Measurements from ENCODE around the gene CCDC150. TPM values are rescaled to one million over a fixed set of nuclear protein-coding genes. Genes with fewer than 3 reads are reported as not detected.

The CCDC150 gene
- total RNA-seq, 1 experiment from 2014 or later = 13.1 TPM

- DNase-seq = no peak
- Histone ChIP-seq H3K4me2 (ENCODE audit: low read length) (peak overlapping the region; percentile 84), H3K27me3 (ENCODE audit: low read length) (no peaks in the 10 kb centered on the region), H3K9ac (ENCODE audit: low read length) (peak overlapping the region; percentile 20; the same call in 1 of the 2 replicates), H4K20me1 (ENCODE audit: low read length) (no peaks in the 10 kb centered on the region), H3K4me3 (ENCODE audit: low read length) (peak overlapping the region; percentile 80), H2AFZ (ENCODE audit: low read length) (peak overlapping the region; percentile 99), H3K36me3 (ENCODE audit: low read depth, low read length) (no peaks in the 10 kb centered on the region), H3K9me3 (ENCODE audit: low read length) (no peaks in the 10 kb centered on the region), H3K27ac (ENCODE audit: low read length) (no peak overlapping the region), H3K79me2 (ENCODE audit: low read length) (peaks cover 39% of the 10 kb centered on the region), H3K4me1 (ENCODE audit: insufficient read depth, low read length) (peaks cover 7% of the 10 kb centered on the region; the same call in 1 of the 2 replicates), H3F3A (ENCODE audit: low read length, unreplicated experiment) (no peaks in the 10 kb centered on the region), H3K9me2 (replicated peaks; ENCODE audit: low read length) (no peaks in the 10 kb centered on the region)
- ATAC-seq = no peak
- TF ChIP-seq EZH2 (IDR thresholded peaks at IDR 0.05; ENCODE audit: low read length, unreplicated experiment) = no peak
- no peak for TF ChIP-seq CTCF (conservative IDR thresholded peaks at IDR 0.05; ENCODE audit: low read depth, low read length)
- TF ChIP-seq EZH2phosphoT487 (IDR thresholded peaks at IDR 0.05; ENCODE audit: borderline replicate concordance, low read length) = no peak
- BruUV-seq (replicated peaks) = no TSS peak
- POLR2A ChIA-PET (ENCODE audit: unreplicated experiment) = no interaction called here
- CTCF ChIA-PET = no interaction called here
- intact Hi-C loops (cut with micrococcal nuclease) = loop anchor here (2.0 to 5.0 kb wide), 3 partner anchors 38 to 102 kb away; no protein-coding TSS in a partner anchor
These were observed 750 bp upstream of the CCDC150 start for GRCh38 chr2:196638765-196639164.

- no peak overlapping the region for H3K27ac ChIP-seq (ENCODE audit: low read length)
- no peaks in the 10 kb centered on the region for H3K27me3 ChIP-seq (ENCODE audit: low read length)
- ChIA-PET POLR2A (ENCODE audit: unreplicated experiment) (no interaction called here), CTCF (interaction anchor here (0.8 kb wide), 1 partner anchor 96 kb away, joined by 3 read pairs; no protein-coding TSS in a partner anchor)
- no TSS peak for BruUV-seq (replicated peaks)
- H2AFZ ChIP-seq (ENCODE audit: low read length) = peak overlapping the region; percentile 99
- ATAC-seq (peak; percentile 9), DNase-seq (no peak)
- no peaks in the 10 kb centered on the region for H3F3A ChIP-seq (ENCODE audit: low read length, unreplicated experiment)
- no peaks in the 10 kb centered on the region for H3K9me2 ChIP-seq (replicated peaks; ENCODE audit: low read length)
- H3K9ac ChIP-seq (ENCODE audit: low read length) = peak overlapping the region; percentile 72
- peaks cover 50% of the 10 kb centered on the region for H3K79me2 ChIP-seq (ENCODE audit: low read length)
- H3K4me1 ChIP-seq (ENCODE audit: insufficient read depth, low read length) = peaks cover 7% of the 10 kb centered on the region; the same call in 1 of the 2 replicates
- intact Hi-C loops (cut with micrococcal nuclease) = no loop called here
- TF ChIP-seq EZH2 (IDR thresholded peaks at IDR 0.05; ENCODE audit: low read length, unreplicated experiment) = no peak
- TF ChIP-seq CTCF (conservative IDR thresholded peaks at IDR 0.05; ENCODE audit: low read depth, low read length) = no peak
- TF ChIP-seq EZH2phosphoT487 (IDR thresholded peaks at IDR 0.05; ENCODE audit: borderline replicate concordance, low read length) = no peak
- no peaks in the 10 kb centered on the region for H3K9me3 ChIP-seq (ENCODE audit: low read length)
- no peaks in the 10 kb centered on the region for H3K36me3 ChIP-seq (ENCODE audit: low read depth, low read length)
- peak overlapping the region; percentile 84 for H3K4me2 ChIP-seq (ENCODE audit: low read length)
- no peaks in the 10 kb centered on the region for H4K20me1 ChIP-seq (ENCODE audit: low read length)
- peak overlapping the region; percentile 80 for H3K4me3 ChIP-seq (ENCODE audit: low read length)
These were observed 575 bp downstream of the CCDC150 start for GRCh38 chr2:196640031-196640548.

- no peaks in the 10 kb centered on the region for H4K20me1 ChIP-seq (ENCODE audit: low read length)
- DNase-seq (no peak), ATAC-seq (no peak)
- no peak overlapping the region for H2AFZ ChIP-seq (ENCODE audit: low read length)
- peaks cover 43% of the 10 kb centered on the region for H3K79me2 ChIP-seq (ENCODE audit: low read length)
- ChIA-PET CTCF (no interaction called here), POLR2A (ENCODE audit: unreplicated experiment) (no interaction called here)
- H3K4me3 ChIP-seq (ENCODE audit: low read length) = no peak overlapping the region
- peaks cover 32% of the 10 kb centered on the region for H3K9me3 ChIP-seq (ENCODE audit: low read length)
- no peaks in the 10 kb centered on the region for H3K9me2 ChIP-seq (replicated peaks; ENCODE audit: low read length)
- no peak overlapping the region for H3K4me2 ChIP-seq (ENCODE audit: low read length)
- no peaks in the 10 kb centered on the region for H3K27me3 ChIP-seq (ENCODE audit: low read length)
- peaks cover 54% of the 10 kb centered on the region for H3K36me3 ChIP-seq (ENCODE audit: low read depth, low read length)
- intact Hi-C loops (cut with micrococcal nuclease) = no loop called here
- H3K4me1 ChIP-seq (ENCODE audit: insufficient read depth, low read length) = no peaks in the 10 kb centered on the region
- H3K27ac ChIP-seq (ENCODE audit: low read length) = no peak overlapping the region
- H3K9ac ChIP-seq (ENCODE audit: low read length) = no peak overlapping the region
- no TSS peak for BruUV-seq (replicated peaks)
- H3F3A ChIP-seq (ENCODE audit: low read length, unreplicated experiment) = no peaks in the 10 kb centered on the region
- TF ChIP-seq CTCF (conservative IDR thresholded peaks at IDR 0.05; ENCODE audit: low read depth, low read length) (no peak), EZH2phosphoT487 (IDR thresholded peaks at IDR 0.05; ENCODE audit: borderline replicate concordance, low read length) (no peak), EZH2 (IDR thresholded peaks at IDR 0.05; ENCODE audit: low read length, unreplicated experiment) (no peak)
These were observed 9.7 kb downstream of the CCDC150 start for GRCh38 chr2:196649202-196649601.
